CD14-positive monocyte (primary cell): ENCODE results near the gene GJA4. TPM values are rescaled to one million over a fixed set of nuclear protein-coding genes. Genes with fewer than 3 reads are reported as not detected.

ENCODE experiments used
- DNase-seq, 3 donors: peaks; one replicate each; pipeline ENCODE4 v3.0.0-alpha.2; 2011 to 2022
- H2AFZ ChIP-seq: 2 replicates; pipeline ENCODE4 v1.6.0; 2012; ENCODE audit warnings: mild to moderate bottlenecking, low read depth, low read length, inconsistent platforms; ENCODE audit not compliant: insufficient read depth, poor library complexity, severe bottlenecking
- H3K27ac ChIP-seq, 2 donors: 1 replicate in 1 of 2; 2 replicates in 1 of 2; pipeline ENCODE4 v1.5.1; 2012 to 2013; ENCODE audit warnings: low read length in 2 of 2, control low read depth in 1 of 2, inconsistent platforms in 1 of 2, low read depth in 1 of 2, mild to moderate bottlenecking in 1 of 2
- H3K27me3 ChIP-seq, 2 donors: one replicate each; pipeline versions ENCODE4 v1.6.0 to v1.6.1; 2011 to 2013; ENCODE audit warnings: low read length in 2 of 2; ENCODE audit not compliant: control insufficient read depth in 2 of 2, insufficient read depth in 2 of 2
- H3K36me3 ChIP-seq, 2 donors: replicated peaks in 1 of 2; 1 replicate in 1 of 2; 2 replicates in 1 of 2; pipeline versions ENCODE4 v1.5.1 to v1.6.1; 2012 to 2013; ENCODE audit warnings: low read length in 2 of 2, control low read depth in 1 of 2, inconsistent platforms in 1 of 2, mild to moderate bottlenecking in 1 of 2; ENCODE audit not compliant: insufficient read depth in 2 of 2, control insufficient read depth in 1 of 2
- H3K4me1 ChIP-seq, 2 donors: 1 replicate in 1 of 2; 2 replicates in 1 of 2; pipeline versions ENCODE4 v1.5.1 to v1.6.1; 2012 to 2013; ENCODE audit warnings: low read length in 2 of 2, control low read depth in 1 of 2, inconsistent platforms in 1 of 2, mild to moderate bottlenecking in 1 of 2, moderate library complexity in 1 of 2; ENCODE audit not compliant: insufficient read depth in 2 of 2, control insufficient read depth in 1 of 2
- H3K4me2 ChIP-seq: replicated peaks from 2 replicates; pipeline ENCODE3; 2012; ENCODE audit warnings: low read length, moderate library complexity, mild to moderate bottlenecking; ENCODE audit not compliant: poor library complexity, severe bottlenecking; ENCODE audit errors: extremely low read depth
- H3K4me3 ChIP-seq, 3 experiments: fragments of 200-600 bp in 1 of 3; sonication (generic) in 1 of 3; replicated peaks in 1 of 3; 1 replicate in 2 of 3; 2 replicates in 1 of 3; pipeline ENCODE4 v1.5.1; 2011 to 2013; ENCODE audit warnings: low read length in 3 of 3, mild to moderate bottlenecking in 3 of 3, control low read depth in 2 of 3, low read depth in 2 of 3, inconsistent platforms in 1 of 3, moderate library complexity in 1 of 3
- H3K79me2 ChIP-seq: 2 replicates; pipeline ENCODE4 v1.6.0; 2012; ENCODE audit warnings: mild to moderate bottlenecking, control low read depth, inconsistent platforms, low read length, moderate library complexity; ENCODE audit not compliant: insufficient read depth
- H3K9ac ChIP-seq: 2 replicates; pipeline ENCODE4 v1.6.0; 2017; ENCODE audit warnings: low read length, mild to moderate bottlenecking; ENCODE audit not compliant: insufficient read depth, poor library complexity, severe bottlenecking
- H3K9me3 ChIP-seq, 2 donors: replicated peaks in 1 of 2; 1 replicate in 1 of 2; 2 replicates in 1 of 2; pipeline versions ENCODE4 v1.5.1 to v1.6.1; 2012 to 2013; ENCODE audit warnings: low read length in 2 of 2, control low read depth in 1 of 2; ENCODE audit not compliant: control insufficient read depth in 1 of 2, insufficient read depth in 1 of 2
- H4K20me1 ChIP-seq: 2 replicates; pipeline ENCODE4 v1.6.0; 2012; ENCODE audit warnings: mild to moderate bottlenecking, low read length, control low read depth, moderate library complexity; ENCODE audit not compliant: insufficient read depth
- H3K27ac Mint-ChIP-seq, 7 donors: one replicate each; pipeline ENCODE4 v1.8.0; 2020; ENCODE audit warnings: mild to moderate bottlenecking in 7 of 7, mixed read lengths in 7 of 7, moderate library complexity in 6 of 7, inconsistent platforms in 2 of 7
- H3K27me3 Mint-ChIP-seq, 3 donors: one replicate each; pipeline ENCODE4 v1.8.0; 2021 to 2022; ENCODE audit warnings: low read depth in 3 of 3, mild to moderate bottlenecking in 3 of 3, mixed read lengths in 3 of 3, moderate library complexity in 3 of 3, inconsistent platforms in 1 of 3
- H3K36me3 Mint-ChIP-seq, 2 donors: one replicate each; pipeline ENCODE4 v1.8.0; 2020; ENCODE audit warnings: mixed read lengths in 2 of 2, inconsistent platforms in 1 of 2, mild to moderate bottlenecking in 1 of 2
- H3K4me1 Mint-ChIP-seq: one replicate; pipeline ENCODE4 v1.8.0; 2020; ENCODE audit warnings: mild to moderate bottlenecking, mixed read lengths
- H3K4me3 Mint-ChIP-seq, 2 donors: one replicate each; pipeline ENCODE4 v1.8.0; 2020; ENCODE audit warnings: mild to moderate bottlenecking in 2 of 2, mixed read lengths in 2 of 2, moderate library complexity in 1 of 2
- H3K9me3 Mint-ChIP-seq, 7 donors: one replicate each; pipeline ENCODE4 v1.8.0; 2020 to 2022; ENCODE audit warnings: mixed read lengths in 7 of 7, mild to moderate bottlenecking in 6 of 7, moderate library complexity in 6 of 7, inconsistent platforms in 2 of 7
- CTCF ChIP-seq: fragments of 200-600 bp; IDR thresholded peaks from one replicate; pipeline ENCODE4 v1.8.0; 2022; ENCODE audit warnings: antibody characterized with exemption, mild to moderate bottlenecking
- WGBS: methylation state at CpG from one replicate; pipeline ENCODE4 v1.1.5; 2013; ENCODE audit warnings: missing lambda C conversion rate; ENCODE audit not compliant: insufficient coverage; 5-methylcytosine and 5-hydroxymethylcytosine counted together
- intact Hi-C, 2 donors: fragments of 100-400 bp; cut with micrococcal nuclease; formaldehyde crosslinking; loops; one replicate each; pipeline versions ENCODE4 v1.15.0 to v1.15.1; 2023
- polyA plus RNA-seq, 3 donors: library from polyadenylated mRNA; depleted of rRNA in 1 of 3; unstranded in 2 of 3; stranded (reverse) in 1 of 3; fragments of 300-500 nt in 2 of 3; fragments of >200 nt in 1 of 3; fragmentation: Illumina TruSeq in 2 of 3; gene quantifications; 1 replicate in 2 of 3; 2 replicates in 1 of 3; pipeline ENCODE4 v1.2.3, GENCODE V29; 2012 to 2021

GJA4 gene
- polyA plus RNA-seq, 3 donors = not detected

- Histone ChIP-seq H3K4me3 (no peak overlapping the region), H3K27ac (no peak overlapping the region), H2AFZ (no peak overlapping the region), H3K27me3 (no peaks in the 10 kb centered on the region), H3K79me2 (no peaks in the 10 kb centered on the region), H3K9me3 (no peaks in the 10 kb centered on the region), H3K36me3 (no peaks in the 10 kb centered on the region), H3K4me1 (no peaks in the 10 kb centered on the region), H3K9ac (no peak overlapping the region), H3K4me2 (no peak overlapping the region), H4K20me1 (no peaks in the 10 kb centered on the region)
- H3K9me3 Mint-ChIP-seq = no peaks in the 10 kb centered on the region
- H3K27me3 Mint-ChIP-seq = peaks cover 2 to 12% (median 2%) of the 10 kb centered on the region in 3 donors
- intact Hi-C loops = loop anchor here (5.0 to 10.0 kb wide), 3 partner anchors 283 to 1110 kb away; no protein-coding TSS in a partner anchor
- no peak overlapping the region for H3K4me3 Mint-ChIP-seq
- H3K36me3 Mint-ChIP-seq = no peaks in the 10 kb centered on the region
- WGBS = 83% methylated on average over 2 of the region's 3 CpGs
- H3K27ac Mint-ChIP-seq = no peak overlapping the region
- DNase-seq = no peak
- no peak for TF ChIP-seq CTCF
- peaks cover 3% of the 10 kb centered on the region for H3K4me1 Mint-ChIP-seq
Measured at GRCh38 chr1:34744851-34745250, 47.9 kb upstream of the GJA4 start.

- H3K4me3 Mint-ChIP-seq = no peak overlapping the region
- no peaks in the 10 kb centered on the region for H3K36me3 Mint-ChIP-seq
- no peaks in the 10 kb centered on the region for H3K27me3 ChIP-seq
- H3K79me2 ChIP-seq = no peaks in the 10 kb centered on the region
- no peaks in the 10 kb centered on the region for H3K36me3 ChIP-seq
- 82% methylated on average over 5 of the region's 5 CpGs for WGBS
- H3K27ac ChIP-seq = no peak overlapping the region
- H3K4me3 ChIP-seq = no peak overlapping the region
- H3K9me3 Mint-ChIP-seq = no peaks in the 10 kb centered on the region
- no peaks in the 10 kb centered on the region for H3K9me3 ChIP-seq
- no peak overlapping the region for H3K27ac Mint-ChIP-seq
- no peaks in the 10 kb centered on the region for H3K4me1 ChIP-seq
- no peak for TF ChIP-seq CTCF
- no peak overlapping the region for H3K9ac ChIP-seq
- no peak for DNase-seq
- H3K27me3 Mint-ChIP-seq = peaks cover 2 to 12% (median 4%) of the 10 kb centered on the region in 3 donors
- H3K4me1 Mint-ChIP-seq = peaks cover 3% of the 10 kb centered on the region
- intact Hi-C loops = loop anchor here in 1 of 2 donors (10.0 kb wide), 1 partner anchor 1111 kb away; no protein-coding TSS in a partner anchor
- H4K20me1 ChIP-seq = no peaks in the 10 kb centered on the region
- no peak overlapping the region for H2AFZ ChIP-seq
- no peak overlapping the region for H3K4me2 ChIP-seq
Measured at GRCh38 chr1:34745666-34746065, 47.1 kb upstream of the GJA4 start.
